ENCODE data around the gene SP8. TPM values are rescaled to one million over a fixed set of nuclear protein-coding genes. Genes with fewer than 3 reads are reported as not detected.

SP8 gene
- polyA plus RNA-seq, 1 of the 3 experiments (the other 2 are of a cell fraction) = not detected

DNA sequence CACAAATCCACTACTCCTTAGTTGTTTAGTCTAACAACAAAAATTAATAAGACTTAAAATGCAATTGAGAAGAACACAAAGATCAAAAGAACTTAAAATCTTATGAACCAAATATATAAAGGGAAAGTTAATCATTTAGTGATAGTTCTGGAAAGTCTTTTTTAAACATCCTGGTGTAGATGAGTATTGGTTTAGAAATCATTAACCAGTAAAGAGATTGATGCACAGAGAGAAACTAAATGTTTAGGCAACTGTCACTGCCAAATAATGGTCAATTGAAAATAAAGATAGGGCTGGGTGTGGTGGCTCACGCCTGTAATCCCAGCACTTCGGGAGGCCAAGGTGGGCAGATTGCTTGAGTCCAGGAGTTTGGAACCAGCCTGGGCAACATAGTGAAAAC, 44.9 kb downstream of the SP8 start:
- Histone ChIP-seq H3F3A (replicated peaks; ENCODE audit: insufficient read depth) (no peaks in the 10 kb centered on the region), H4K20me1 (ENCODE audit: insufficient read depth) (no peaks in the 10 kb centered on the region), H3K4me2 (no peak overlapping the region), H3K9me2 (no peaks in the 10 kb centered on the region; the same call in 1 of the 2 replicates), H3K4me1 (ENCODE audit: control insufficient read depth in 1 of 2, insufficient read depth in 2 of 2, low read depth in 1 of 2, low read length in 1 of 2) (no peaks in the 10 kb centered on the region), H3K79me2 (ENCODE audit: insufficient read depth) (no peaks in the 10 kb centered on the region), H2AFZ (ENCODE audit: low read depth) (no peak overlapping the region), H3K9me3 (no peaks in the 10 kb centered on the region), H3K27ac (ENCODE audit: low read depth in 2 of 2, low read length in 1 of 2) (no peak overlapping the region), H3K27me3 (ENCODE audit: insufficient read depth) (peaks cover 22% of the 10 kb centered on the region; the same call in 1 of the 2 replicates), H3K9ac (no peak overlapping the region), H3K4me3 (ENCODE audit: low read depth in 2 of 2, low read length in 1 of 2) (no peak overlapping the region), H3K36me3 (replicated peaks in 1 of 2; ENCODE audit: control insufficient read depth in 1 of 2, insufficient read depth in 2 of 2, low read length in 1 of 2) (no peaks in the 10 kb centered on the region)
- no peak for TF ChIP-seq SMC3 (IDR thresholded peaks at IDR 0.05; ENCODE audit: low read depth, low read length)
- no peak for TF ChIP-seq GABPA (IDR thresholded peaks at IDR 0.05; ENCODE audit: low read depth)
- TF ChIP-seq CTCF (IDR thresholded peaks at IDR 0.05) = no peak
- TF ChIP-seq ZBTB33 (IDR thresholded peaks at IDR 0.05; ENCODE audit: borderline replicate concordance, low read depth) = no peak
- no peak for TF ChIP-seq YY1 (IDR thresholded peaks at IDR 0.05; ENCODE audit: low read depth)
- TF ChIP-seq EP300 (IDR thresholded peaks at IDR 0.05; ENCODE audit: borderline replicate concordance in 1 of 2, low read depth in 1 of 2, low read length in 1 of 2) = no peak
- no peak for TF ChIP-seq ELF1 (IDR thresholded peaks at IDR 0.05)
- no peak for TF ChIP-seq RFX5 (IDR thresholded peaks at IDR 0.05; ENCODE audit: low read length)
- TF ChIP-seq TEAD4 (IDR thresholded peaks at IDR 0.05; ENCODE audit: borderline replicate concordance, insufficient read depth) = no peak
- CTCF ChIA-PET = no interaction called here
- DNase-seq = no peak
- WGBS (ENCODE audit: low lambda C conversion rate) = 5% methylated on average over 2 of the region's 2 CpGs
- POLR2A ChIA-PET = no interaction called here

- Histone ChIP-seq H3F3A (replicated peaks; ENCODE audit: insufficient read depth) (no peaks in the 10 kb centered on the region), H3K27me3 (ENCODE audit: insufficient read depth) (peaks cover 17% of the 10 kb centered on the region; the same call in 1 of the 2 replicates), H3K9ac (no peak overlapping the region), H3K79me2 (ENCODE audit: insufficient read depth) (no peaks in the 10 kb centered on the region), H3K36me3 (replicated peaks in 1 of 2; ENCODE audit: control insufficient read depth in 1 of 2, insufficient read depth in 2 of 2, low read length in 1 of 2) (no peaks in the 10 kb centered on the region), H3K27ac (ENCODE audit: low read depth in 2 of 2, low read length in 1 of 2) (no peak overlapping the region), H4K20me1 (ENCODE audit: insufficient read depth) (no peaks in the 10 kb centered on the region), H3K4me3 (ENCODE audit: low read depth in 2 of 2, low read length in 1 of 2) (no peak overlapping the region), H3K4me1 (ENCODE audit: control insufficient read depth in 1 of 2, insufficient read depth in 2 of 2, low read depth in 1 of 2, low read length in 1 of 2) (no peaks in the 10 kb centered on the region), H3K9me2 (no peaks in the 10 kb centered on the region; the same call in 1 of the 2 replicates), H3K4me2 (no peak overlapping the region), H3K9me3 (no peaks in the 10 kb centered on the region), H2AFZ (ENCODE audit: low read depth) (no peak overlapping the region)
- POLR2A ChIA-PET = no interaction called here
- DNase-seq = no peak
- WGBS (ENCODE audit: low lambda C conversion rate) = 41% methylated on average over 11 of the region's 11 CpGs
- CTCF ChIA-PET = no interaction called here
- no peak for TF ChIP-seq JUND (IDR thresholded peaks at IDR 0.05)
- TF ChIP-seq, protein P1, sequence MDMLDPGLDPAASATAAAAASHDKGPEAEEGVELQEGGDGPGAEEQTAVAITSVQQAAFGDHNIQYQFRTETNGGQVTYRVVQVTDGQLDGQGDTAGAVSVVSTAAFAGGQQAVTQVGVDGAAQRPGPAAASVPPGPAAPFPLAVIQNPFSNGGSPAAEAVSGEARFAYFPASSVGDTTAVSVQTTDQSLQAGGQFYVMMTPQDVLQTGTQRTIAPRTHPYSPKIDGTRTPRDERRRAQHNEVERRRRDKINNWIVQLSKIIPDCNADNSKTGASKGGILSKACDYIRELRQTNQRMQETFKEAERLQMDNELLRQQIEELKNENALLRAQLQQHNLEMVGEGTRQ (IDR thresholded peaks at IDR 0.05; ENCODE audit: borderline replicate concordance, low read depth, low read length) = no peak
- TF ChIP-seq RXRA (IDR thresholded peaks at IDR 0.05; ENCODE audit: borderline replicate concordance, low read depth) = no peak
- no peak for TF ChIP-seq FOXM1 (IDR thresholded peaks at IDR 0.05; ENCODE audit: low read depth)
- TF ChIP-seq, protein P2, sequence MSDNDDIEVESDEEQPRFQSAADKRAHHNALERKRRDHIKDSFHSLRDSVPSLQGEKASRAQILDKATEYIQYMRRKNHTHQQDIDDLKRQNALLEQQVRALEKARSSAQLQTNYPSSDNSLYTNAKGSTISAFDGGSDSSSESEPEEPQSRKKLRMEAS (IDR thresholded peaks at IDR 0.05; ENCODE audit: low read depth) = no peak
- TF ChIP-seq TCF12 (IDR thresholded peaks at IDR 0.05) = no peak
- no peak for TF ChIP-seq POLR2AphosphoS5 (IDR thresholded peaks at IDR 0.05; ENCODE audit: low read depth, low read length)
- no peak for TF ChIP-seq CTCF (IDR thresholded peaks at IDR 0.05)
These were observed 47.9 kb downstream of the SP8 start for GRCh38 chr7:20738518-20739481.
